Islet precursor cell (in vitro differentiated cells): ENCODE measurements around the gene DRC3.
A peak's percentile ranks its signal among the peaks of the same experiment; 100 is the strongest.
"Not testable (repeated sequence)": the region's sequence is repeated elsewhere in the genome, so short reads cannot be mapped to it uniquely, and the experiment has no call there.

Experiments used
- DNase-seq: peaks from one replicate; pipeline ENCODE4 v3.0.0-alpha.2; 2018

Gene DRC3

GRCh38 chr17:17995887-17996286 lies 23.2 kb downstream of the DRC3 start:
- not testable (repeated sequence) for DNase-seq

- no peak for DNase-seq
Observed at GRCh38 chr17:17998934-17999333, 26.3 kb downstream of the DRC3 start.

GRCh38 chr17:17999364-18000029 lies 26.8 kb downstream of the DRC3 start:
- no peak for DNase-seq

GRCh38 chr17:18000030-18000408 lies 27.4 kb downstream of the DRC3 start:
- DNase-seq: no peak

GRCh38 chr17:18002171-18002570 lies 29.5 kb downstream of the DRC3 start:
- DNase-seq: no peak

GRCh38 chr17:18004345-18004744 lies 31.7 kb downstream of the DRC3 start:
- DNase-seq: no peak

GRCh38 chr17:18004884-18005305 lies 32.2 kb downstream of the DRC3 start:
- DNase-seq: no peak

GRCh38 chr17:18005496-18005895 lies 32.8 kb downstream of the DRC3 start:
- peak; percentile 83 for DNase-seq

- DNase-seq: peak; percentile 88
Observed at GRCh38 chr17:18006495-18007239, 34.0 kb downstream of the DRC3 start.

GRCh38 chr17:18008496-18009268 lies 36.0 kb downstream of the DRC3 start:
- DNase-seq: no peak

GRCh38 chr17:18009609-18010420 lies 37.2 kb downstream of the DRC3 start:
- DNase-seq: no peak

- no peak for DNase-seq
Observed at GRCh38 chr17:18011286-18011685, 38.6 kb downstream of the DRC3 start.

GRCh38 chr17:18014006-18014405 lies 41.3 kb downstream of the DRC3 start:
- no peak for DNase-seq

GRCh38 chr17:18015593-18015992 lies 42.9 kb downstream of the DRC3 start:
- no peak for DNase-seq

- DNase-seq: no peak
Observed at GRCh38 chr17:18016426-18016825, 43.8 kb downstream of the DRC3 start.

- DNase-seq: no peak
Observed at GRCh38 chr17:18017958-18018357, 45.3 kb downstream of the DRC3 start.

- no peak for DNase-seq
Observed at GRCh38 chr17:18018411-18018921, 45.8 kb downstream of the DRC3 start.

GRCh38 chr17:18019838-18020154 lies 47.1 kb downstream of the DRC3 start:
- DNase-seq: no peak

GRCh38 chr17:18020971-18021370 lies 48.3 kb downstream of the DRC3 start:
- no peak for DNase-seq

GRCh38 chr17:18021372-18021771 lies 48.7 kb downstream of the DRC3 start:
- no peak for DNase-seq

GRCh38 chr17:18025241-18025944 lies 52.7 kb downstream of the DRC3 start:
- no peak for DNase-seq
